ENCODE data around the gene CRACR2A. TPM values are rescaled to one million over a fixed set of nuclear protein-coding genes. Genes with fewer than 3 reads are reported as not detected.

Gene CRACR2A
- total RNA-seq, 4 donors from 2014 or later: 4.8 to 18.2 (median 10.6) TPM

- Histone ChIP-seq H3K27ac (no peak overlapping the region), H3K36me3 (no peaks in the 10 kb centered on the region), H3K9me3 (no peaks in the 10 kb centered on the region), H3K27me3 (peaks cover 5% of the 10 kb centered on the region), H3K4me3 (no peak overlapping the region), H3K4me1 (no peaks in the 10 kb centered on the region)
- no peak for DNase-seq (ENCODE audit: low spot score in 2 of 2)
- TF ChIP-seq POLR2A (IDR thresholded peaks at IDR 0.05): no peak
- no peak for TF ChIP-seq CTCF (IDR thresholded peaks at IDR 0.05)
- TF ChIP-seq EP300 (IDR thresholded peaks at IDR 0.05): no peak
- no peak for TF ChIP-seq POLR2AphosphoS5 (IDR thresholded peaks at IDR 0.05)
- 27% methylated on average over 1 of the region's 1 CpG for WGBS
These were observed 181.6 kb downstream of the CRACR2A start for GRCh38 chr12:3571323-3571722.

- peak; percentile 31 to 62 for DNase-seq (ENCODE audit: low spot score in 2 of 2)
- Histone ChIP-seq H3K27ac (no peak overlapping the region), H3K4me1 (no peaks in the 10 kb centered on the region), H3K9me3 (no peaks in the 10 kb centered on the region), H3K27me3 (peaks cover 4% of the 10 kb centered on the region), H3K4me3 (no peak overlapping the region), H3K36me3 (no peaks in the 10 kb centered on the region)
- no peak for TF ChIP-seq POLR2AphosphoS5 (IDR thresholded peaks at IDR 0.05)
- no peak for TF ChIP-seq CTCF (IDR thresholded peaks at IDR 0.05)
- no peak for TF ChIP-seq POLR2A (IDR thresholded peaks at IDR 0.05)
- TF ChIP-seq EP300 (IDR thresholded peaks at IDR 0.05): no peak
- WGBS: 71% methylated on average over 1 of the region's 9 CpGs
These were observed 184.2 kb downstream of the CRACR2A start for GRCh38 chr12:3568695-3569094.

GRCh38 chr12:3565985-3566384 is 186.9 kb downstream of the CRACR2A start:
- H3K4me1 ChIP-seq: no peaks in the 10 kb centered on the region
- H3K27me3 ChIP-seq: peaks cover 12% of the 10 kb centered on the region
- H3K36me3 ChIP-seq: no peaks in the 10 kb centered on the region
- TF ChIP-seq CTCF (IDR thresholded peaks at IDR 0.05) (no peak), EP300 (IDR thresholded peaks at IDR 0.05) (no peak), POLR2A (IDR thresholded peaks at IDR 0.05) (no peak)
- peak; percentile 1 to 9 for DNase-seq (ENCODE audit: low spot score in 2 of 2)
- no peaks in the 10 kb centered on the region for H3K9me3 ChIP-seq
- no peak overlapping the region for H3K4me3 ChIP-seq
- no peak overlapping the region for H3K27ac ChIP-seq
- WGBS: 40% methylated on average over 1 of the region's 1 CpG

Other genes starting within 250 kb of the CRACR2A start
- 1 to 10 TPM; 2.3 to 5.8 (median 3.6) TPM for gene PARP11, start 120.3 kb upstream of the CRACR2A start, total RNA-seq

Measured in suprapubic skin (tissue), 4 donors.